Kidney epithelial cell (primary cell): ENCODE data around the gene HIPK1. TPM values are rescaled to one million over a fixed set of nuclear protein-coding genes. Genes with fewer than 3 reads are reported as not detected.

ENCODE experiments used
- DNase-seq: peaks from one replicate; pipeline ENCODE4 v3.0.0-alpha.2; 2010; ENCODE audit warnings: low read depth
- H3K27me3 ChIP-seq: 2 replicates; pipeline ENCODE4 v1.6.0; 2011; ENCODE audit warnings: low read length; ENCODE audit not compliant: control insufficient read depth, insufficient read depth
- H3K36me3 ChIP-seq: 2 replicates; pipeline ENCODE4 v1.5.1; 2011; ENCODE audit warnings: low read length; ENCODE audit not compliant: control insufficient read depth, insufficient read depth
- H3K4me3 ChIP-seq: 2 replicates; pipeline ENCODE4 v1.5.1; 2011; ENCODE audit warnings: low read depth, mild to moderate bottlenecking, control low read depth, low read length
- total RNA-seq: library from RNA; depleted of rRNA; stranded (reverse); fragments of >200 nt; gene quantifications from 2 replicates; pipeline ENCODE4 v1.2.3, GENCODE V29; 2015
- TF ChIP-seq, protein P1 (sequence below): IDR thresholded peaks from 2 replicates; pipeline ENCODE4 v1.5.1; 2011; ENCODE audit warnings: mild to moderate bottlenecking, moderate library complexity, low read length, control low read depth, inconsistent platforms; ENCODE audit not compliant: insufficient read depth, poor library complexity, severe bottlenecking

HIPK1 gene
- total RNA-seq, 1 donor from 2014 or later = 25.6 TPM

DNA sequence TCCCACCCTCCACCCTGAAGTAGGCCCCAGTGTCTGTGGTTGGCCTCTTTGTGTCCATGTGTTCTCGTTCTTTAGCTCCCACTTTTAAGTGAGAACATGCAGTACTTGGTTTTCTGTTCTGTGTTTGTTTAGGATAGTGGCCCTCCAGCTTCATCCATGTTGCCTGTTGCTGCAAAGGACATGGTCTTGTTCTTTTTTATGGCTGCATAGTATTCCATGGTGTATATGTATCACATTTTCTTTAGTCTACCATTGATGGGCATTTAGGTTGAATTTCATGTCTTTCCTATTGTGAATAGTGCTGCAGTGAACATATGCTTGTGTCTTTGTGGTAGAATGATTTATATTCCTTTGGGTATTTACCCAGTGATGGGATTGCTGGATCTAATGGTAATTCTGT lies 6.1 kb downstream of the HIPK1 start:
- H3K4me3 ChIP-seq = no peak overlapping the region
- TF ChIP-seq, protein P1, sequence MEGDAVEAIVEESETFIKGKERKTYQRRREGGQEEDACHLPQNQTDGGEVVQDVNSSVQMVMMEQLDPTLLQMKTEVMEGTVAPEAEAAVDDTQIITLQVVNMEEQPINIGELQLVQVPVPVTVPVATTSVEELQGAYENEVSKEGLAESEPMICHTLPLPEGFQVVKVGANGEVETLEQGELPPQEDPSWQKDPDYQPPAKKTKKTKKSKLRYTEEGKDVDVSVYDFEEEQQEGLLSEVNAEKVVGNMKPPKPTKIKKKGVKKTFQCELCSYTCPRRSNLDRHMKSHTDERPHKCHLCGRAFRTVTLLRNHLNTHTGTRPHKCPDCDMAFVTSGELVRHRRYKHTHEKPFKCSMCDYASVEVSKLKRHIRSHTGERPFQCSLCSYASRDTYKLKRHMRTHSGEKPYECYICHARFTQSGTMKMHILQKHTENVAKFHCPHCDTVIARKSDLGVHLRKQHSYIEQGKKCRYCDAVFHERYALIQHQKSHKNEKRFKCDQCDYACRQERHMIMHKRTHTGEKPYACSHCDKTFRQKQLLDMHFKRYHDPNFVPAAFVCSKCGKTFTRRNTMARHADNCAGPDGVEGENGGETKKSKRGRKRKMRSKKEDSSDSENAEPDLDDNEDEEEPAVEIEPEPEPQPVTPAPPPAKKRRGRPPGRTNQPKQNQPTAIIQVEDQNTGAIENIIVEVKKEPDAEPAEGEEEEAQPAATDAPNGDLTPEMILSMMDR = no peak
- no peaks in the 10 kb centered on the region for H3K36me3 ChIP-seq
- DNase-seq = no peak
- H3K27me3 ChIP-seq = no peaks in the 10 kb centered on the region

DNA sequence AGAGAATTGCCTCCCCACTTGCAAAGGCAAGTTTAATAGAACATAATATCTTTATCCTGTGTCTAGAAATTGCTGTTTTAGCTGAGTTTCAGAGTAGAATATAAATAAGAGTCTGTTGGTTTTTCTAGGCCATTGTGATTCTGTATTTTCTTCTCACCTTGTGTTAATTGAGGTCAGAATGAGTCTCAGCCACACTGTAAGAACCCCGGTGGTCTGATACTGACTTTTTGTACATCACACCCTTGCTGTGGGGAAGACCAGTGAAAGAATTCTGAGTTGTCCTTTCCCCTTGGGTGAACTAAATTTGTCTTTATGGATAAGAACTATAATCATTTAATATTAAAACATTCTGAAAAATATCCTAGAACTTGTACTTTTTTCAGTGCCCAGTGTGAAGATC lies 6.8 kb downstream of the HIPK1 start:
- Histone ChIP-seq H3K4me3 (no peak overlapping the region), H3K36me3 (no peaks in the 10 kb centered on the region), H3K27me3 (no peaks in the 10 kb centered on the region)
- TF ChIP-seq, protein P1 = no peak
- no peak for DNase-seq

DNA sequence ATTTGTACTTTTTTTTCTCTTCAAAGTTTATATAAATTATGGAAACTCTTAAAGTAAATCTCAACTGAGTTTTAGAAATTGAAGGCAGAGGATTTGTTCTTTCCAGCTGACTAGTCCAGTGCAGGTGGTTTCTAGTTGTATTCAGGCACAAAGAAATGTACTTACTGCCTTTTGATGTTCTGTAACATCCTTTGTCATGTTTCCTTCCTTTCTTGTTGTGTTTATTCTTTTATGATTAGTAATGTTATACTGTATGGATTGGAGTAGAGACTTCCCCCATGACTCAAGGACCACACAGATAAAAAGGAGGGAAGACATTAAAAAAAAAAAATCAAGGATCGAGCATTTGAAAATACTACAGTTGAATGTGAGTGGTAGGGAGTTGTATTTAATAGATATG lies 8.0 kb downstream of the HIPK1 start:
- Histone ChIP-seq H3K36me3 (no peaks in the 10 kb centered on the region), H3K4me3 (no peak overlapping the region), H3K27me3 (no peaks in the 10 kb centered on the region)
- DNase-seq = no peak
- TF ChIP-seq, protein P1 = no peak

DNA sequence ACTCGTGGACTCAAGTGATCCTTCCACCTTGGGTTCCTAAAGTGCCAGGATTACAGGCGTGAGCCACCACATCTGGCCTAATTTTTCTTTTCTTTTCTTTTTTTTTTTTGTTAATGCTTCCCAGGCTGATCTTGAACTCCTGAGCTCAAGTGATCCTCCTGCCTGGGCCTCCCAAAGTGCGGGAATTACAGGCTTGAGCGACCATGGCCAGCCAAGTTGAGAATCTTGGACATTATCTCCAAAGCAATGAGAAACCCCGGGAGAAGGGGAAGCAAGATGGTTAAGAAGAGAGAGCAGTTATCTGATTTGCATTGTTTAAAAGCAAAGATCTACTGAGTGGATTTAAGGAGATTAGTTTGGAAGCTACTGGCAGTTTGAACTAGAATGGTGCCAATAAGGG lies 9.1 kb downstream of the HIPK1 start:
- no peak for DNase-seq
- H3K4me3 ChIP-seq = no peak overlapping the region
- TF ChIP-seq, protein P1 = no peak
- no peaks in the 10 kb centered on the region for H3K27me3 ChIP-seq
- no peaks in the 10 kb centered on the region for H3K36me3 ChIP-seq

DNA sequence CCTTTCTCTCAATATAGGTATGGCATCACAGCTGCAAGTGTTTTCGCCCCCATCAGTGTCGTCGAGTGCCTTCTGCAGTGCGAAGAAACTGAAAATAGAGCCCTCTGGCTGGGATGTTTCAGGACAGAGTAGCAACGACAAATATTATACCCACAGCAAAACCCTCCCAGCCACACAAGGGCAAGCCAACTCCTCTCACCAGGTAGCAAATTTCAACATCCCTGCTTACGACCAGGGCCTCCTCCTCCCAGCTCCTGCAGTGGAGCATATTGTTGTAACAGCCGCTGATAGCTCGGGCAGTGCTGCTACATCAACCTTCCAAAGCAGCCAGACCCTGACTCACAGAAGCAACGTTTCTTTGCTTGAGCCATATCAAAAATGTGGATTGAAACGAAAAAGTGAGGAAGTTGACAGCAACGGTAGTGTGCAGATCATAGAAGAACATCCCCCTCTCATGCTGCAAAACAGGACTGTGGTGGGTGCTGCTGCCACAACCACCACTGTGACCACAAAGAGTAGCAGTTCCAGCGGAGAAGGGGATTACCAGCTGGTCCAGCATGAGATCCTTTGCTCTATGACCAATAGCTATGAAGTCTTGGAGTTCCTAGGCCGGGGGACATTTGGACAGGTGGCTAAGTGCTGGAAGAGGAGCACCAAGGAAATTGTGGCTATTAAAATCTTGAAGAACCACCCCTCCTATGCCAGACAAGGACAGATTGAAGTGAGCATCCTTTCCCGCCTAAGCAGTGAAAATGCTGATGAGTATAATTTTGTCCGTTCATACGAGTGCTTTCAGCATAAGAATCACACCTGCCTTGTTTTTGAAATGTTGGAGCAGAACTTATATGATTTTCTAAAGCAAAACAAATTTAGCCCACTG lies 11.5 kb downstream of the HIPK1 start:
- H3K27me3 ChIP-seq = no peaks in the 10 kb centered on the region
- TF ChIP-seq, protein P1 = no peak
- no peak for DNase-seq
- H3K4me3 ChIP-seq = no peak overlapping the region
- no peaks in the 10 kb centered on the region for H3K36me3 ChIP-seq

DNA sequence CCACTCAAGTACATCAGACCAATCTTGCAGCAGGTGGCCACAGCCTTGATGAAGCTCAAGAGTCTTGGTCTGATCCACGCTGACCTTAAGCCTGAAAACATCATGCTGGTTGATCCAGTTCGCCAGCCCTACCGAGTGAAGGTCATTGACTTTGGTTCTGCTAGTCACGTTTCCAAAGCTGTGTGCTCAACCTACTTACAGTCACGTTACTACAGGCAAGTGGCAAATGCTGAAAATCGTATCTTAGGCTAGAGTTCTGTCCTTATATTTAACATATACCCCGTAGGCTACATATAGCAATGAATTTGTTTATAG lies 12.1 kb downstream of the HIPK1 start:
- H3K36me3 ChIP-seq = no peaks in the 10 kb centered on the region
- TF ChIP-seq, protein P1 = no peak
- no peak for DNase-seq
- H3K4me3 ChIP-seq = no peak overlapping the region
- H3K27me3 ChIP-seq = no peaks in the 10 kb centered on the region
